Cerebellar nuclear complex (tissue), 1 donor: ENCODE data around the gene FSD2.
A peak's percentile ranks its signal among the peaks of the same experiment; 100 is the strongest.
"Not testable (repeated sequence)": the region's sequence is repeated elsewhere in the genome, so short reads cannot be mapped to it uniquely, and the experiment has no call there.

Source experiments
- DNase-seq, 2 experiments: peaks; one replicate each; lab custom pipeline; 2025; lab: John Stamatoyannopoulos, UW

The FSD2 gene

DNA sequence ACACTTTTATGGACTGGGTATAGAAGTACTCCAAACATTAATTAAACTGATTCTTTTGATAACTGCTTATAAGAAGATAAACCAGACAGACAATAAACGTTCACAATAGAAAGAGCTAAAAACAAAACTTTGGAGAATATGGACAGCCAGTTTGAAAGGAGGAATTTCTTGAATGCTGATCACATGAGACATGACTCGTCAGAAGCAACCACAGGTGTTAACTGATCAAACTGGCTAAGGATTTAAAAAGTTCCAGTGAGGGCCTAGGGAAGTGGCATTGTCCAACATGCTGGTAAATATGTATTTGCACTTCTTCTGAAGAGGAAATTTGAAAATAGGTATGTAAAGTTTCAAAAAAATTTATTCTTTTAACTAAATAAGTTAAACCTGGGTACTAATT is 66.8 kb downstream of the FSD2 start:
- no peak for DNase-seq

GRCh38 chr15:82737975-82738374 is 67.9 kb downstream of the FSD2 start:
- no peak for DNase-seq

GRCh38 chr15:82731527-82731926 is 74.3 kb downstream of the FSD2 start:
- DNase-seq: no peak

DNA sequence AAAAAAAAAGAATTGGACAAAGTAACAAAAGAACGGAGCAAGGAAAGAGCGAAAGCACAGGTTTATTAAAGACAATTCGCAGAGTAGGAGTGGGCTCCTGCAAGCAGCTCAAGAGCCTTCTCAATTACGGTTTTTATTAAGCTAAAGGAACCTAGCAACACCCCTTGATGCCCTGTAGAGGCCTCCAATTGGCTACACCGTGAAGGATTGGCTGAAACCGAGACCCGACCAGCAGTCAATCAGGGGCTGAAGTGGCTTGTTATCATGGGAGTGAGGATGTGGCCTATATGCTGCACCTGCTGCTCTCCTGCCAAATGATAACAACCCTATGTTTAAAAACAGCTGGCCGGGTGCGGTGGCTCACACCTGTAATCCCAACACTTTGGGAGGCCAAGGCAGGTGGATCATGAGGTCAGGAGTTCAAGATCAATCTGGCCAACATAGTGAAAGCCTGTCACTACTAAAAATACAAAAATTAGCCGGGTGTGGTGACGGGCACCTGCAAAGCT is 75.8 kb downstream of the FSD2 start:
- no peak for DNase-seq

DNA sequence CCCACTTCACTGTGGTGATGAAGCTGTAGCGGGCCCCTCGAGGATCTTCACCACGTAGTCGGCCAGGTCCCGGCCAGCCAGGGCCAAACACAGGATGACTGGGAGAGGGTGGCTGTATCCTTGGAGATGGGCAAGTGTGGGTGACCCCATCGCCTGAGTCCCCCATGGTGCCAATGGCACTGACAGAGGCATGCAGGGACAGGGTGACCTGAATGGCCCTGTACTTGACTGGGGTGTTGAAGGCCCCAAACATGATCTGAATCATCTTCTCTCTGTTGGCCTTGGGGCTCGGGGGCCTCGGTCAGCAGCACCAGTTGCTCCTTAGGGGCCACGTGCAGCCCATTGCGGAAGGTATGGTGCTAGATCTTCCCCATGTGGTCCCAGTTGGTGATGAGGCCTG is 79.1 kb downstream of the FSD2 start:
- no peak for DNase-seq

GRCh38 chr15:82715003-82715402 is 90.9 kb downstream of the FSD2 start:
- DNase-seq: no peak

DNA sequence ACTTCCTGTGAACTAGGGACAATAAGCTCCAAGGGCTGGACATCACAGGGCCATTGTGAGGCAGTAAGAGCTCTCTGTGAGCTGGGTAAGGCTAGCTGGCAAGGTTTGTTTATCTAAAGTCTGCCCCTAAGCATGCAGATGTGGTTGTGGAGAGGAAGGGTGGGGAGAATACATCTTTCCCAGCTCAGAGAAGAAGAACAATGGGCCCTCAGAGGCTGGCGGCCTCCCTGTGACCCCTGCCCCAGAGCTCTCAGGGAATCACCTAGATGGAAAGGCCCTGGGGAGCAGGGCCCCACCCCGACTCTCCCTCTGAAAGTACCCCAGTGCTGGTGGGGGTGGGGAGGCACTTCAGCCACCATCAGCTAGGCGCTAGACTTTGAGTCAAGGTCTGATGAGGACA is 91.9 kb downstream of the FSD2 start:
- DNase-seq: no peak

DNA sequence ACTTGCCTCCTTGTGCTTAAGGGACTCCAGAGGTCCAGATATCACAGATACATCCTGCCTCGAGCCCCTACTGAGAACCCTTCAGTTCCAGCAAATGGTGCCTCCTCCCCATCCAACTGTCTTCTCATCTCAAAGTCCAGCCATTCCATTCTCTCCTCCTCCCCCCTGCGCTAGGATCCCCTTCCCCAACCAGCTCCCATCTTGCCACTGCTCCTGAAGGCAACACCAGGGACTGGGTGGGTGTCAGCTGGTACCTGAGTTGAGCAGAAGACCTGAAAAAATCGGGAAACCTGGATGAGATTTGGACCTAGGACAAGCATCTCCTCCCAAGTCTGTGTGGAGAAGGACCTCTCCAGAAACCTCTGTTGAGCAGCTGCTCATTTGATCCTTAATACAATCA is 93.8 kb downstream of the FSD2 start:
- no peak for DNase-seq

GRCh38 chr15:82710926-82711490 is 94.9 kb downstream of the FSD2 start:
- DNase-seq: no peak

- no peak for DNase-seq
These were observed 95.7 kb downstream of the FSD2 start for GRCh38 chr15:82710208-82710555.

GRCh38 chr15:82709421-82710207 is 96.3 kb downstream of the FSD2 start, which contains the start of gene AP3B2:
TSS of gene AP3B2 (minus strand) at chr15:82709875. CDS start at chr15:82709706, 169 bp downstream.
- peak in 1 of 2 experiments; percentile 11 for DNase-seq

DNA sequence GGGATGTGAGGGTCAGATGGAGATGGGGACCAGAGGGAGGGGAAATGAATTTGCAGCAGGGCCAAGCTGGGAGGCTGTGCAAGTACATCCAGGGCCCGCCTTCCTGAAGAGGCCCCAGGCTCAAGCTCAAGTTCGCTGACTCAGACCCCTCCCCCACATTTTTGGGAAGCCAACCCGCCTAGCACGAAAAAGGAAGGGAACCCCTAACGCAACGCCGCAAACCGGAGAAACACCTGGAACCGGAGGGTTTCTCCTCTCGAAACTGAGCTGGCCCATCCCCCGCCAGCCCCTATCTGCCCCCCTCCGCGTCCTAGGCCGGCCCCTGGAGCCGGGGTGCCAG is 96.8 kb downstream of the FSD2 start:
- no peak for DNase-seq

DNA sequence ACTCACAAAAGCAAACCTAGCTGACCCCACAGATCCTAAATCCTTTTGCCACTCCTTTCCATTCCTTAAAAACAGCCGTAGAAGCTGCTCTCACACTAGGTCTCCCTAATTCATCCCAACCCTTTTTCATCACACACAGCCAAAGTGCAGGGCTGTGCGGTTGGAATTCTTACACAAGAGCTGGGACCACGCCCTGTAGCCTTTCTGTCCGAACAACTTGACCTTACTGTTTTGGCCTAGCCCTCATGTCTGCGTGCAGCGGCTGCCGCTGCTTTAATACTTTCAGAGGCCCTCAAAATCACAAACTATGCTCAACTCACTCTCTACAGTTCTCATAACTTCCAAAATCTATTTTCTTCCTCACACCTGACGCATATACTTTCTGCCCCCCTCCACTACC is 100.0 kb downstream of the FSD2 start:
- DNase-seq: not testable (repeated sequence)
